ENCODE data around the gene MAP2. TPM values are rescaled to one million over a fixed set of nuclear protein-coding genes. Genes with fewer than 3 reads are reported as not detected.

Gene MAP2
- total and polyA plus RNA-seq, 2 donors (not counting 1 experiment from before 2014, with no cell fraction given) = 1.8 to 3.0 TPM

DNA sequence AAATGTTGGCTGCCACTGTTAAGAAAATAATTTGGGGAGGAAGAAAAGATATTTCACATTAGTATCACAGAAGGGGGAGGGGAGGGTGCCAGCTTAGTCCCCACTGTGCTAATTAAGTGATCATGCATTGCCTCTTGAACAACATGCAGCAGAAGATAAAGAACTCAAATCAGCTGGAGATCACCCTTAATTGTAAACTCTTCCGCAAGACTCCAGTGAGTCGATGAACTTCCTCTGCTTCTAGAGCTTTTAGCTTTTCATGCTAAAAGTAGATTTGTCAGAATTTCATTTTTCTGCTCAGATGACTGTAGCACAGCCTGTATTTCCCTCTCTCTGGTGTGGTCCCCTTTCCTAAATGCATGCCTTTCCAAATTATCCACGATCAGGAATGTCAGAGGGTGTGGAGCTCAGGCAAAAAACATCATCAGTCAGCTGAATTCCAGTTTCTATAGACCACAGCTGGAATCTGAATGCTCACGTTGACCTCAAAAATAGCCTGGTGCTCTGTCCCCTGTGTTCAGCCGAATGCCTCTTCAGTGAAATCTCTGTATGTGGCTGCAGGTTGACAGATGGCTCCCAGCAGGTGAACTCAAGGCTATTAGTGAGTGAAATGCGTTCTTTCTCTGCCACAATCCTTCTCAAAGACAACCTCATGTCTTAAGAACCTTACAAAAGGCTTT lies 191.0 kb downstream of the MAP2 start:
- intact Hi-C loops (cut with micrococcal nuclease) = no loop called here
- Mint-ChIP-seq H3K4me3 (no peak overlapping the region), H3K27ac (no peak overlapping the region), H3K4me1 (peaks cover 4% of the 10 kb centered on the region), H3K9me3 (ENCODE audit: insufficient read depth) (peaks cover 7% of the 10 kb centered on the region), H3K27me3 (peaks cover 3% of the 10 kb centered on the region)
- Histone ChIP-seq H3K4me3 (ENCODE audit: control extremely low read depth in 1 of 5, extremely low read depth in 1 of 5, insufficient read depth in 1 of 5, low read depth in 2 of 5, low read length in 4 of 5) (no peak overlapping the region), H3K4me2 (replicated peaks; ENCODE audit: low read depth, low read length, poor library complexity, severe bottlenecking) (no peak overlapping the region), H4K20me1 (ENCODE audit: control insufficient read depth, insufficient read depth, low read length, poor library complexity, severe bottlenecking) (no peaks in the 10 kb centered on the region), H2AFZ (ENCODE audit: insufficient read depth, low read depth, low read length, poor library complexity, severe bottlenecking) (no peak overlapping the region), H3K27ac (ENCODE audit: low read length in 2 of 2) (no peak overlapping the region), H3K9ac (ENCODE audit: low read length) (no peak overlapping the region), H3K27me3 (replicated peaks in 1 of 4; ENCODE audit: control extremely low read depth in 1 of 4, control insufficient read depth in 3 of 4, insufficient read depth in 4 of 4, low read length in 3 of 4) (no peaks in the 10 kb centered on the region), H3K4me1 (ENCODE audit: control insufficient read depth in 2 of 2, insufficient read depth in 2 of 2, low read length in 2 of 2) (peaks cover under 1 to 3% of the 10 kb centered on the region in 2 donors), H3K79me2 (ENCODE audit: control insufficient read depth, insufficient read depth, low read length) (no peaks in the 10 kb centered on the region), H3K36me3 (replicated peaks in 1 of 2; ENCODE audit: control extremely low read depth in 1 of 2, control insufficient read depth in 1 of 2, extremely low read depth in 1 of 2, insufficient read depth in 2 of 2, low read length in 1 of 2) (no peaks in the 10 kb centered on the region), H3K9me3 (ENCODE audit: control extremely low read depth in 1 of 3, control insufficient read depth in 2 of 3, insufficient read depth in 1 of 3, low read length in 2 of 3) (peaks cover 0 to 5% (median 1%) of the 10 kb centered on the region in 3 donors)
- ChIA-PET POLR2A (no interaction called here), CTCF (no interaction called here)
- 57% methylated on average over 5 of the region's 6 CpGs for WGBS (ENCODE audit: insufficient coverage)
- TF ChIP-seq CTCF (IDR thresholded peaks at IDR 0.05) (no peak), EZH2 (IDR thresholded peaks at IDR 0.05; ENCODE audit: borderline replicate concordance, insufficient read depth, low read depth, low read length, poor library complexity, severe bottlenecking) (no peak)
- DNase-seq = no peak
- ATAC-seq (ENCODE audit: low read depth) = no peak

- no peak overlapping the region for H3K4me3 Mint-ChIP-seq
- Histone ChIP-seq H3K9ac (ENCODE audit: low read length) (no peak overlapping the region), H3K27me3 (replicated peaks in 1 of 4; ENCODE audit: control extremely low read depth in 1 of 4, control insufficient read depth in 3 of 4, insufficient read depth in 4 of 4, low read length in 3 of 4) (no peaks in the 10 kb centered on the region), H3K79me2 (ENCODE audit: control insufficient read depth, insufficient read depth, low read length) (no peaks in the 10 kb centered on the region), H3K36me3 (replicated peaks in 1 of 2; ENCODE audit: control extremely low read depth in 1 of 2, control insufficient read depth in 1 of 2, extremely low read depth in 1 of 2, insufficient read depth in 2 of 2, low read length in 1 of 2) (no peaks in the 10 kb centered on the region), H3K27ac (ENCODE audit: low read length in 2 of 2) (no peak overlapping the region), H2AFZ (ENCODE audit: insufficient read depth, low read depth, low read length, poor library complexity, severe bottlenecking) (no peak overlapping the region), H3K4me3 (ENCODE audit: control extremely low read depth in 1 of 5, extremely low read depth in 1 of 5, insufficient read depth in 1 of 5, low read depth in 2 of 5, low read length in 4 of 5) (no peak overlapping the region), H3K4me1 (ENCODE audit: control insufficient read depth in 2 of 2, insufficient read depth in 2 of 2, low read length in 2 of 2) (peaks cover 4 to 6% of the 10 kb centered on the region in 2 donors), H4K20me1 (ENCODE audit: control insufficient read depth, insufficient read depth, low read length, poor library complexity, severe bottlenecking) (no peaks in the 10 kb centered on the region), H3K4me2 (replicated peaks; ENCODE audit: low read depth, low read length, poor library complexity, severe bottlenecking) (no peak overlapping the region), H3K9me3 (ENCODE audit: control extremely low read depth in 1 of 3, control insufficient read depth in 2 of 3, insufficient read depth in 1 of 3, low read length in 2 of 3) (peaks cover 0 to 5% (median 1%) of the 10 kb centered on the region in 3 donors)
- H3K9me3 Mint-ChIP-seq (ENCODE audit: insufficient read depth) = peaks cover 7% of the 10 kb centered on the region
- no peak overlapping the region for H3K27ac Mint-ChIP-seq
- H3K4me1 Mint-ChIP-seq = peaks cover 7% of the 10 kb centered on the region
- intact Hi-C loops (cut with micrococcal nuclease) = no loop called here
- ChIA-PET CTCF (no interaction called here), POLR2A (no interaction called here)
- ATAC-seq (ENCODE audit: low read depth) (peak; percentile 82), DNase-seq (peak; percentile 50)
- TF ChIP-seq CTCF (IDR thresholded peaks at IDR 0.05) = no peak
- TF ChIP-seq EZH2 (IDR thresholded peaks at IDR 0.05; ENCODE audit: borderline replicate concordance, insufficient read depth, low read depth, low read length, poor library complexity, severe bottlenecking) = no peak
- H3K27me3 Mint-ChIP-seq = no peaks in the 10 kb centered on the region
Measured at GRCh38 chr2:209619782-209620181, 195.9 kb downstream of the MAP2 start.

Measured in B cell (primary cell).